Stomach (tissue), 9 donors: ENCODE data around the gene GYG2. TPM values are rescaled to one million over a fixed set of nuclear protein-coding genes. Genes with fewer than 3 reads are reported as not detected.
"Not testable (repeated sequence)": the region's sequence is repeated elsewhere in the genome, so short reads cannot be mapped to it uniquely, and the experiment has no call there.

Source experiments
- DNase-seq, 2 donors: peaks; one replicate each; pipeline versions ENCODE4 v3.0.0 to v3.0.0-alpha.2; 2013 to 2019
- H3K27ac ChIP-seq, 5 donors: fragments of 200-600 bp in 4 of 5; sonication (generic) in 4 of 5; one replicate each; pipeline ENCODE4 v1.5.1; 2013 to 2019; ENCODE audit warnings: mild to moderate bottlenecking in 1 of 5, moderate library complexity in 1 of 5
- H3K27me3 ChIP-seq, 3 donors: fragments of 200-600 bp; sonication (generic); one replicate each; pipeline ENCODE4 v1.5.1; 2017 to 2019; ENCODE audit warnings: mixed run types in 1 of 3
- H3K36me3 ChIP-seq, 4 donors: fragments of 200-600 bp; sonication (generic); 1 replicate in 3 of 4; 2 replicates in 1 of 4; pipeline ENCODE4 v1.5.1; 2016 to 2019
- H3K4me1 ChIP-seq, 4 donors: fragments of 200-600 bp; sonication (generic); one replicate each; pipeline ENCODE4 v1.5.1; 2016 to 2019
- H3K4me3 ChIP-seq, 4 donors: fragments of 200-600 bp; sonication (generic) in 3 of 4; one replicate each; pipeline ENCODE4 v1.5.1; 2016 to 2019; ENCODE audit warnings: mild to moderate bottlenecking in 1 of 4
- H3K9me3 ChIP-seq, 4 donors: fragments of 200-600 bp; sonication (generic); one replicate each; pipeline ENCODE4 v1.5.1; 2016 to 2019
- EP300 ChIP-seq: sonication (generic); formaldehyde crosslinking; IDR thresholded peaks from one replicate; pipeline ENCODE4 v1.6.1; 2017; ENCODE audit warnings: antibody characterized with exemption
- POLR2A ChIP-seq, 4 donors: fragments of 450-650 bp; IDR thresholded peaks; one replicate each; pipeline ENCODE4 v1.6.1; 2016; ENCODE audit warnings: antibody characterized with exemption in 4 of 4, control low read depth in 2 of 4, mild to moderate bottlenecking in 1 of 4, moderate library complexity in 1 of 4
- POLR2AphosphoS5 ChIP-seq, 3 donors: sonication (generic); formaldehyde crosslinking; IDR thresholded peaks; one replicate each; pipeline ENCODE4 v1.6.1; 2016; ENCODE audit warnings: antibody characterized with exemption in 3 of 3
- WGBS, 5 donors: extraction: QIAGEN DNeasy Blood & Tissue Kit in 3 of 5; methylation state at CpG; one replicate each; pipeline versions ENCODE4 v1.1.5 to v1.1.7; 2013 to 2018; 5-methylcytosine and 5-hydroxymethylcytosine counted together
- intact Hi-C: fragments of 100-400 bp; cut with DNase I; formaldehyde crosslinking; loops from one replicate; pipeline ENCODE4 v1.15.1; 2023; ENCODE audit warnings: low total_unique reads
- polyA plus RNA-seq, 3 donors: library from polyadenylated mRNA; stranded (reverse); fragments of 200-250 nt; gene quantifications; one replicate each; pipeline ENCODE4 v1.2.3, GENCODE V29; 2013
- total RNA-seq, 5 donors: library from RNA; depleted of rRNA; stranded (reverse); fragments of >200 nt; gene quantifications; one replicate each; pipeline versions ENCODE4 v1.1.0 to v1.2.3, GENCODE V29; 2014 to 2016
- TF ChIP-seq, protein P1 (sequence below), 7 experiments: fragments of 450-650 bp in 4 of 7; fragments of 200-600 bp in 3 of 7; sonication (generic) in 3 of 7; IDR thresholded peaks; one replicate each; pipeline ENCODE4 v1.5.1; 2016 to 2019; ENCODE audit warnings: antibody characterized with exemption in 7 of 7, control low read depth in 2 of 7, mild to moderate bottlenecking in 1 of 7
- donor health status: healthy with polysubstance abuse.
- donor health status: Bipolar disorder and iron deficiency.
- donor health status: healthy.

Gene GYG2
- total and polyA plus RNA-seq, 8 donors, result 2.2 to 6.2 (median 5.5) TPM

DNA sequence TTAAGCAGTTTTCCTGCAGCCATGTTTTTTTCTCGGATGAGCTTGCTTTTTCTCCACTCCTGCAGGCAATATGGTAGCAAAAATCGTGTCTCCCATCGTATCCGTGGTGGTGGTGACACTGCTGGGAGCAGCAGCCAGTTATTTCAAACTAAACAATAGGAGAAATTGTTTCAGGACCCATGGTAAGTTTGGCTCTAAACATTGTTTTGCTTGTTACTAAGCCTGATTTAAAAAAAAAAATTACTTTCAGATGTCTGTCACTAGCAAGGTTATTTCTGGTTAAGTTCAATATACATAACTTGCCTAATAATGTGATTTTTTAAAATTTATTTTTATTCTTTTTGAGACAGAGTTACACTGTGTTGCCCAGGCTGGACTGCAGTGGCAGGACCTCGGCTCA, 17.5 kb upstream of the GYG2 start:
- Histone ChIP-seq H3K36me3 (no peaks in the 10 kb centered on the region), H3K4me3 (no peak overlapping the region), H3K27ac (no peak overlapping the region), H3K9me3 (no peaks in the 10 kb centered on the region), H3K4me1 (peaks cover 0 to 8% (median 0%) of the 10 kb centered on the region in 4 donors), H3K27me3 (no peaks in the 10 kb centered on the region)
- intact Hi-C loops, result loop anchor here (10.0 kb wide), 1 partner anchor 166 kb away; no protein-coding TSS in a partner anchor
- no peak for DNase-seq
- TF ChIP-seq POLR2AphosphoS5 (IDR thresholded peaks at IDR 0.05) (no peak), POLR2A (IDR thresholded peaks at IDR 0.05) (no peak), EP300 (no peak)
- TF ChIP-seq, protein P1, sequence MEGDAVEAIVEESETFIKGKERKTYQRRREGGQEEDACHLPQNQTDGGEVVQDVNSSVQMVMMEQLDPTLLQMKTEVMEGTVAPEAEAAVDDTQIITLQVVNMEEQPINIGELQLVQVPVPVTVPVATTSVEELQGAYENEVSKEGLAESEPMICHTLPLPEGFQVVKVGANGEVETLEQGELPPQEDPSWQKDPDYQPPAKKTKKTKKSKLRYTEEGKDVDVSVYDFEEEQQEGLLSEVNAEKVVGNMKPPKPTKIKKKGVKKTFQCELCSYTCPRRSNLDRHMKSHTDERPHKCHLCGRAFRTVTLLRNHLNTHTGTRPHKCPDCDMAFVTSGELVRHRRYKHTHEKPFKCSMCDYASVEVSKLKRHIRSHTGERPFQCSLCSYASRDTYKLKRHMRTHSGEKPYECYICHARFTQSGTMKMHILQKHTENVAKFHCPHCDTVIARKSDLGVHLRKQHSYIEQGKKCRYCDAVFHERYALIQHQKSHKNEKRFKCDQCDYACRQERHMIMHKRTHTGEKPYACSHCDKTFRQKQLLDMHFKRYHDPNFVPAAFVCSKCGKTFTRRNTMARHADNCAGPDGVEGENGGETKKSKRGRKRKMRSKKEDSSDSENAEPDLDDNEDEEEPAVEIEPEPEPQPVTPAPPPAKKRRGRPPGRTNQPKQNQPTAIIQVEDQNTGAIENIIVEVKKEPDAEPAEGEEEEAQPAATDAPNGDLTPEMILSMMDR (IDR thresholded peaks at IDR 0.05), result no peak
- WGBS, 5 donors, result 80 to 88% (median 88%) methylated on average over 5 of the region's 5 CpGs

DNA sequence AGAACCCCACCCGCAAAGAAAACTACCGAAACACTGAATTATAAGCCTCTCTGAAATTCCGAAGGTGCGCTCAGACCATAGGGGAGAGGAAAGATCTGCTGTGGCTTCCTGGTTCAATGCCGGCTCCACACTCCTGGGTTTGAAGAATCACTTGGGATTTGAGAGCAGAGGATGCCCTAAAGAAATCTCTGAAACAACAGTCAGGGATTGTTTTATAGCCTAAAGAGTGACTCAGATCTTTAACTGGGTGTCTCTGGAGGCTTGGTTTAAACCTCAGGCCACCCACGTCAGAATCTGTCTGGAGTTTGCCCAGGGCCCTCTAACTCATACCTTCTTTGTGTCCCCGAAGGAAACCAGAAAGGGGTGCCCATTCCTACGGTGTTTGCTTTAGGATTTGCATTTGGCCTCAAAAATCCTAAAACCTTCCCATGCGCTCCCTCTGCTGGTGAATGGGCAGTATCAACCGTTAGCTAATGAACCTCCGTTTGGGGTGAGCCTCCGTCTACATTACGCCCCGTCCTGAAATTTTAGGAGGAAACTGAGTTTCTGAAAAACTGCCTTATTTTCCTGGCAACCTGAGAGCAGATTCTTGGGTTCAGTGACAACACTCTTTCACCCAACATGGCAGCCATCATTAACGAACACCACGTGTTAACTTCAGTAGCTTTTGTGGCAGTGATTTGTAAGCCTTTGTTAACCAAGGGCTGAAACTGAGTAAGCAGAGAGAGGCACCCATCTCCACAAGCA, 16.4 kb upstream of the GYG2 start:
- not testable (repeated sequence) for H3K9me3 ChIP-seq, H3K36me3 ChIP-seq, H3K4me3 ChIP-seq, H3K27ac ChIP-seq, H3K27me3 ChIP-seq, H3K4me1 ChIP-seq
- intact Hi-C loops, result loop anchor here (10.0 kb wide), 1 partner anchor 168 kb away; no protein-coding TSS in a partner anchor
- peak; percentile 57 to 78 for DNase-seq
- TF ChIP-seq, protein P1 (IDR thresholded peaks at IDR 0.05), result peak in 5 of 7 experiments; percentile 24 to 79 (median 54)
- 21 to 42% (median 24%) methylated on average over 10 to 14 of the region's 16 CpGs for whole genome bisulfite sequencing, 5 donors

DNA sequence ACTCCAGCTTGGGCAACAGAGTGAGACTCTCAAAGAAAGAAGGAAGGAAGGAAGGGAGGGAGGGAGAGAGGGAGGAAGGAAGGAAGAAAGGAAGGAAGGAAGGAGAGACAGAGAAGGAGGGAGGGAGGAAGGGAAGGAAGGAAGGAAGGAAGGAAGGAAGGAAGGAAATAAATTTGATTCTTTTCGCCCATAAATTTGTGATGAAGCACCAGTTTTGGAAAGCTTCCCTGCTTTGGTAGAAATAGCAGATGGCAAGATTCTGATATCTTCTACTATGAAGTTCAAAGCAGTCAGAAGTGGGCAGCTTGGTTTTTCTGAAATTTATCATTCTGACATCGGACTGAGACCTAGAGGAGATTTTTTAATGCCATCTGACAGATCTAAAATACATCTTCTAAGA, 11.7 kb upstream of the GYG2 start:
- no peak for TF ChIP-seq EP300
- TF ChIP-seq POLR2AphosphoS5 (IDR thresholded peaks at IDR 0.05), result no peak
- TF ChIP-seq POLR2A (IDR thresholded peaks at IDR 0.05), result no peak
- TF ChIP-seq, protein P1 (IDR thresholded peaks at IDR 0.05), result no peak
- intact Hi-C loops, result loop anchor here (10.0 kb wide), 1 partner anchor 172 kb away; no protein-coding TSS in a partner anchor
- no peak overlapping the region for H3K4me3 ChIP-seq
- H3K9me3 ChIP-seq, result no peaks in the 10 kb centered on the region
- H3K36me3 ChIP-seq, result no peaks in the 10 kb centered on the region
- WGBS, 5 donors, result 79 to 84% (median 81%) methylated on average over 2 of the region's 2 CpGs
- H3K27ac ChIP-seq, result no peak overlapping the region
- peaks cover 0 to 7% (median 0%) of the 10 kb centered on the region in 4 donors for H3K4me1 ChIP-seq
- no peaks in the 10 kb centered on the region for H3K27me3 ChIP-seq
- DNase-seq, result no peak

DNA sequence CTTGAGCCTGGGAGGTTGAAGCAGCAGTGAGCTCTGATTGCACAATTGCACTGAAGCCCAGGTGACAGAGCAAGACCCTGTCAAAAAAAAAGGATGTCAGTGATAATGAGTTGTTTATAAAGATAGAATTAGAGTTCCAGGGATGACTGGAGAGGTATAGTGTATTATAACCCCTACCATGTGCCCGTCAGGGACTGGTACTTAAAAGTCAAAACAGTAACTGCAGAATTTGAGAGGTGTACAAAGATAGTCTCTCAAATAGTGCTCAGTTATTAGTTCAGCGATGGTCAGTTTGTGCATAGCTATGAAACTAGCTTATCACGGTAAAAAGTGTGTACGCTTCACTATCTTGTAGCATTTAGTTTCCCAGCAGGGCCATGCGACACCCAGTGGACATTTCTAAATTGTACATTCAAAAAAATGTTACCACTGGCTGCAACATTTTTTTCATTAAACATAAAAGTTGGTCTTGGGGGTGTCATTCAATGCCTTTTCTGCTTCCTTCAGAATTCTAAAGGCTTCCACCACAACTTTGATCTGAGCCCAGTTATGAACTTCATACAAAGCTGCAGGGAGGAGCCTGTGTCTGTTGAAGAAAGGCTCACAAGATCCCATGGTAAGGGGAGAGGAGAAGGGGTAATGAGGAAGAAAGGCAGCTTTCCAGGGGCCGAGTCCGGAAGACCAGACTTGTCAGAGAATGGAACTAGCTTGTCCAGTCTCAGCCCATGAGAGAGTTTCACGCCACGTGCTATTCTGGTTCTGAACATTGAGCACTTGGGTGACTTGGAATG, 9.2 kb upstream of the GYG2 start:
- TF ChIP-seq POLR2AphosphoS5 (IDR thresholded peaks at IDR 0.05) (no peak), POLR2A (IDR thresholded peaks at IDR 0.05) (no peak), EP300 (no peak)
- TF ChIP-seq, protein P1 (IDR thresholded peaks at IDR 0.05), result peak in 3 of 7 experiments; percentile 12 to 41 (median 23)
- Histone ChIP-seq H3K27me3 (no peaks in the 10 kb centered on the region), H3K4me1 (no peaks in the 10 kb centered on the region), H3K4me3 (no peak overlapping the region), H3K9me3 (no peaks in the 10 kb centered on the region), H3K36me3 (no peaks in the 10 kb centered on the region), H3K27ac (no peak overlapping the region)
- DNase-seq, result peak in 1 of 2 donors; percentile 62
- intact Hi-C loops, result loop anchor here (10.0 kb wide), 1 partner anchor 175 kb away; no protein-coding TSS in a partner anchor
- WGBS, 5 donors, result 44 to 59% (median 51%) methylated on average over 7 to 9 of the region's 9 CpGs
